Coronary artery (tissue), 2 donors: Measurements from ENCODE around the gene DNAJC9.
"Not testable (repeated sequence)": the region's sequence is repeated elsewhere in the genome, so short reads cannot be mapped to it uniquely, and the experiment has no call there.

Experiments
- DNase-seq: peaks from one replicate; pipeline ENCODE4 v3.0.0-alpha.2; 2017; ENCODE audit warnings: low spot score
- H3K27ac ChIP-seq, 2 donors: fragments of 200-600 bp; sonication (generic); one replicate each; pipeline ENCODE4 v1.5.1; 2016 to 2019
- H3K4me3 ChIP-seq: fragments of 200-600 bp; sonication (generic); 2 replicates; pipeline ENCODE4 v1.5.1; 2016; ENCODE audit warnings: mild to moderate bottlenecking, moderate library complexity
- CTCF ChIP-seq: fragments of 200-600 bp; sonication (generic); IDR thresholded peaks from one replicate; pipeline ENCODE4 v1.5.1; 2019; ENCODE audit warnings: antibody characterized with exemption

DNAJC9 gene

GRCh38 chr10:73263693-73264347 is 16.8 kb upstream of the DNAJC9 start:
- no peak for DNase-seq

DNA sequence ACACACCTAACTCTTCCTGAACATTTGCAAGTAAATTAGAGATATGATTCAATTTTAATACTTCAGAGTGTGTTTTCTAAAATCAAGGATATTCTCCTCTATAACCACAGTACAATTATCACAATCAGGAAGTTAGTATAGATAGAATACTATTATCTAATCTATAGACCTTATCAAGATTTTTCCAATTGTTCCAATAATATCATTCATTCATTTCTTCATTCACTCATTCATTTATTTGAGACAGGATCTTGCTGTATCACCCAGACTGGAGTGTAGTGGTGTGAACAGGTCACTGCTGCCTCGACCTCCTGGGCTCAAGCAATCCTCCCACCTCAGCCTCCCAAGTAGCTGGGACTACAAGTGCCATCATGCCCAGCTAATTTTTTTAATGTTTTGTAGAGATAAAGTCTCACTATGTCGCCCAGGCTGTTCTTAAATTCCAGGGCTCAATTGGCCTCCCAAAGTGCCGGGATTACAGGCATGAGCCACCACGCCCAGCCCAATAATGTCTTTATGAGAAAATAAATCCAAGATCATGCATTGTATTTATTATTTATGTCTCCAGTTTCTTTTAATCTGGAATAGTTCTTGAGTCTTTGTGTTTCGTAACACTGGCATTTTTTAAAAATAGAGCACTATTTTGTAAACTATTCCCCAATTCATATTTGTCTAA is 16.0 kb upstream of the DNAJC9 start:
- TF ChIP-seq CTCF = no peak
- no peak overlapping the region for H3K4me3 ChIP-seq
- no peak overlapping the region for H3K27ac ChIP-seq
- DNase-seq = no peak

More at GRCh38 chr10:73263693-73264347, 16.8 kb upstream of the DNAJC9 start:
- no peak for TF ChIP-seq CTCF
- Histone ChIP-seq H3K27ac (no peak overlapping the region), H3K4me3 (no peak overlapping the region)

- H3K4me3 ChIP-seq = no peak overlapping the region
- no peak overlapping the region for H3K27ac ChIP-seq
- no peak for TF ChIP-seq CTCF
- DNase-seq = no peak
Observed at GRCh38 chr10:73262105-73262730, 15.2 kb upstream of the DNAJC9 start.

- no peak for DNase-seq
- Histone ChIP-seq H3K27ac (no peak overlapping the region), H3K4me3 (no peak overlapping the region)
- no peak for TF ChIP-seq CTCF
Observed at GRCh38 chr10:73261362-73261995, 14.4 kb upstream of the DNAJC9 start.

GRCh38 chr10:73258612-73259011 is 11.6 kb upstream of the DNAJC9 start:
- not testable (repeated sequence) for H3K4me3 ChIP-seq, H3K27ac ChIP-seq, DNase-seq

GRCh38 chr10:73253225-73253555 is 6.1 kb upstream of the DNAJC9 start:
- TF ChIP-seq CTCF = no peak
- H3K27ac ChIP-seq = peak overlapping the region; percentile 87 to 96
- no peak for DNase-seq
- peak overlapping the region; percentile 91 for H3K4me3 ChIP-seq

GRCh38 chr10:73252445-73253224 is 5.6 kb upstream of the DNAJC9 start, which contains the start of gene MRPS16:
Gene MRPS16, minus strand, starts transcription at chr10:73252644. Its CDS starts 162 bp downstream, at chr10:73252482.
- Histone ChIP-seq H3K27ac (peak within 1 kb of the TSS; percentile 87 to 96), H3K4me3 (peak within 1 kb of the TSS; percentile 91)
- peak; percentile 96 for DNase-seq
- no peak for TF ChIP-seq CTCF
